Transverse colon (tissue), 4 donors: ENCODE results near the gene LAMTOR3. TPM values are rescaled to one million over a fixed set of nuclear protein-coding genes. Genes with fewer than 3 reads are reported as not detected.

Experiments used
- DNase-seq: peaks from one replicate; pipeline ENCODE4 v3.0.0-alpha.2; 2019
- H3K27ac ChIP-seq, 4 donors: fragments of 200-600 bp; sonication (generic); 2 replicates each; pipeline ENCODE4 v1.5.1; 2016 to 2018; ENCODE audit warnings: inconsistent platforms in 4 of 4
- H3K27me3 ChIP-seq: fragments of 200-600 bp; sonication (generic); 2 replicates; pipeline ENCODE4 v1.5.1; 2017; ENCODE audit warnings: inconsistent platforms
- H3K36me3 ChIP-seq, 4 donors: fragments of 200-600 bp; sonication (generic); 2 replicates each; pipeline ENCODE4 v1.5.1; 2017 to 2019; ENCODE audit warnings: inconsistent platforms in 4 of 4
- H3K4me1 ChIP-seq, 4 donors: fragments of 200-600 bp; sonication (generic); 2 replicates each; pipeline ENCODE4 v1.5.1; 2017 to 2020; ENCODE audit warnings: inconsistent platforms in 4 of 4
- H3K4me3 ChIP-seq, 4 donors: fragments of 200-600 bp; sonication (generic); 1 replicate in 1 of 4; 2 replicates in 3 of 4; pipeline versions ENCODE4 v1.5.1 to v1.6.1; 2017 to 2019; ENCODE audit warnings: inconsistent platforms in 4 of 4
- H3K9me3 ChIP-seq, 2 donors: fragments of 200-600 bp; sonication (generic); 2 replicates each; pipeline ENCODE4 v1.5.1; 2017 to 2019; ENCODE audit warnings: inconsistent platforms in 2 of 2
- EP300 ChIP-seq: sonication (generic); formaldehyde crosslinking; IDR thresholded peaks from one replicate; pipeline ENCODE4 v1.6.1; 2017; ENCODE audit warnings: antibody characterized with exemption, low read depth
- POLR2A ChIP-seq: fragments of 450-650 bp; IDR thresholded peaks from one replicate; pipeline ENCODE4 v1.6.1; 2016; ENCODE audit warnings: antibody characterized with exemption, mild to moderate bottlenecking, moderate library complexity
- POLR2AphosphoS5 ChIP-seq, 3 donors: sonication (generic); formaldehyde crosslinking; IDR thresholded peaks; one replicate each; pipeline ENCODE4 v1.6.1; 2016; ENCODE audit warnings: antibody characterized with exemption in 3 of 3
- WGBS, 2 donors: methylation state at CpG; one replicate each; pipeline ENCODE4 v1.1.5; 2018; ENCODE audit warnings: low coverage in 1 of 2; 5-methylcytosine and 5-hydroxymethylcytosine counted together
- in situ Hi-C, 4 donors: fragments of 200-750 bp; cut with MboI; loops; one replicate each; pipeline versions ENCODE4 v1.15.0 to v1.15.1; 2017; ENCODE audit warnings: low sequenced_read_pairs in 3 of 4, low pct_ligation_motif_present in 1 of 4, low pct_unique_long_range_greater_than_20kb in 1 of 4
- intact Hi-C: fragments of 100-400 bp; cut with DNase I; formaldehyde crosslinking; loops from one replicate; pipeline ENCODE4 v1.15.1; 2023; ENCODE audit warnings: low total_unique reads
- total RNA-seq, 4 donors: library from RNA; depleted of rRNA; stranded (reverse); fragments of >200 nt; gene quantifications; one replicate each; pipeline ENCODE4 v1.1.0, GENCODE V29; 2016
- TF ChIP-seq, protein P1 (sequence below), 5 experiments: fragments of 200-600 bp in 3 of 5; fragments of 450-650 bp in 2 of 5; sonication (generic) in 3 of 5; IDR thresholded peaks; 1 replicate in 2 of 5; 2 replicates in 3 of 5; pipeline ENCODE4 v1.5.1; 2016 to 2017; ENCODE audit warnings: antibody characterized with exemption in 5 of 5, inconsistent platforms in 3 of 5, mild to moderate bottlenecking in 2 of 5, moderate library complexity in 1 of 5

Gene LAMTOR3
- total RNA-seq, 4 donors from 2014 or later = 1.00 to 60.3 (median 32.0) TPM

DNA sequence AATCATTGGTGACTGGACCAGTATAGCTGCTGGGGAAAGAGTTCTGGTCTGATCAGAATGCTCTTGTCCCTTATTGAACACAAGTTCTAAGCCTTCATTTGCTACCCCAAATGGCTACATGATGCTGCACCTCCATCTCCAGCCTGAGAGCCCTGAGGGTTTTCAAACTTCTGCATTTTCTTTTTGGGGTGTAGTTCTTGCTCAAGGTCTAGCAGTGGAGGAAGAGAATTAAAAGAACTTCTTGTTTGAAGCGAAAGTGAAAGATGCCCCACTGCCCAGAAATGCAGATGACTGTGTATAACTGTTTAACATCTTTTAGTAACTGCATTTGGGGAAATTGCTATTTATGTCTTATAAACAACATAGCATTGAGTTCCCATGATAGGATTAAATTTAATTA is 38.5 kb downstream of the LAMTOR3 start:
- in situ Hi-C loops = no loop called here
- Histone ChIP-seq H3K9me3 (no peaks in the 10 kb centered on the region), H3K4me1 (no peaks in the 10 kb centered on the region), H3K27me3 (no peaks in the 10 kb centered on the region), H3K4me3 (no peak overlapping the region), H3K36me3 (no peaks in the 10 kb centered on the region), H3K27ac (peak overlapping the region in 1 of 4 donors; percentile 42)
- no peak for DNase-seq
- TF ChIP-seq, protein P1, sequence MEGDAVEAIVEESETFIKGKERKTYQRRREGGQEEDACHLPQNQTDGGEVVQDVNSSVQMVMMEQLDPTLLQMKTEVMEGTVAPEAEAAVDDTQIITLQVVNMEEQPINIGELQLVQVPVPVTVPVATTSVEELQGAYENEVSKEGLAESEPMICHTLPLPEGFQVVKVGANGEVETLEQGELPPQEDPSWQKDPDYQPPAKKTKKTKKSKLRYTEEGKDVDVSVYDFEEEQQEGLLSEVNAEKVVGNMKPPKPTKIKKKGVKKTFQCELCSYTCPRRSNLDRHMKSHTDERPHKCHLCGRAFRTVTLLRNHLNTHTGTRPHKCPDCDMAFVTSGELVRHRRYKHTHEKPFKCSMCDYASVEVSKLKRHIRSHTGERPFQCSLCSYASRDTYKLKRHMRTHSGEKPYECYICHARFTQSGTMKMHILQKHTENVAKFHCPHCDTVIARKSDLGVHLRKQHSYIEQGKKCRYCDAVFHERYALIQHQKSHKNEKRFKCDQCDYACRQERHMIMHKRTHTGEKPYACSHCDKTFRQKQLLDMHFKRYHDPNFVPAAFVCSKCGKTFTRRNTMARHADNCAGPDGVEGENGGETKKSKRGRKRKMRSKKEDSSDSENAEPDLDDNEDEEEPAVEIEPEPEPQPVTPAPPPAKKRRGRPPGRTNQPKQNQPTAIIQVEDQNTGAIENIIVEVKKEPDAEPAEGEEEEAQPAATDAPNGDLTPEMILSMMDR (IDR thresholded peaks at IDR 0.05) = no peak
- TF ChIP-seq POLR2AphosphoS5 (IDR thresholded peaks at IDR 0.05) (no peak), EP300 (no peak), POLR2A (no peak)
- intact Hi-C loops = no loop called here
- 33 to 65% methylated on average over 1 of the region's 1 CpG for WGBS, 2 donors

GRCh38 chr4:99853999-99854398 is 40.2 kb downstream of the LAMTOR3 start:
- no peak for DNase-seq
- no peaks in the 10 kb centered on the region for H3K27me3 ChIP-seq
- intact Hi-C loops (no loop called here), in situ Hi-C loops (no loop called here)
- no peaks in the 10 kb centered on the region for H3K4me1 ChIP-seq
- no peak overlapping the region for H3K27ac ChIP-seq
- TF ChIP-seq, protein P1 (IDR thresholded peaks at IDR 0.05) = no peak
- TF ChIP-seq POLR2A (no peak), POLR2AphosphoS5 (IDR thresholded peaks at IDR 0.05) (no peak), EP300 (no peak)
- WGBS, 2 donors = 49 to 56% methylated on average over 1 of the region's 1 CpG
- no peak overlapping the region for H3K4me3 ChIP-seq
- no peaks in the 10 kb centered on the region for H3K9me3 ChIP-seq
- H3K36me3 ChIP-seq = no peaks in the 10 kb centered on the region

DNA sequence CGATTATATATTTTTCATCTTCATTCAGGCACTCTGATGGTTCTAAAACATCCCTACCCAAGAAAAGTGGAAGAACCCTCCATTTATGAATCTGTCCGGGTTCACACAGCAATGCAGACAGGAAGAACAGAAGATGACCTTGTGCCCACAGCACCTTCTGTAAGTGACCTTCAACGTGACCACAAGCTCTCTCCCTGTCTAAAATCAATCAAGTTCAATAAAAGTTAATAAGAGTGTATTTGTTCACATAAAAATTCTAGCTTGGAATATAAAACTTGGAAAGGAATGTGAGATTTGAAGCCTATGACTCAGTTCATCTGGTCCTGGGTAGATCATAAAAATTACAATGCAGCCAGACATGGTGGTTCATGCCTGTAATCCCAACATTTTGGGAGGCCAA is 41.0 kb downstream of the LAMTOR3 start:
- intact Hi-C loops = no loop called here
- in situ Hi-C loops = no loop called here
- Histone ChIP-seq H3K4me1 (no peaks in the 10 kb centered on the region), H3K36me3 (no peaks in the 10 kb centered on the region), H3K27me3 (no peaks in the 10 kb centered on the region), H3K9me3 (no peaks in the 10 kb centered on the region), H3K4me3 (no peak overlapping the region), H3K27ac (no peak overlapping the region)
- DNase-seq = no peak
- WGBS, 2 donors = 85 to 88% methylated on average over 2 to 3 of the region's 3 CpGs
- TF ChIP-seq POLR2A (no peak), POLR2AphosphoS5 (IDR thresholded peaks at IDR 0.05) (no peak), EP300 (no peak)
- TF ChIP-seq, protein P1 (IDR thresholded peaks at IDR 0.05) = no peak

DNA sequence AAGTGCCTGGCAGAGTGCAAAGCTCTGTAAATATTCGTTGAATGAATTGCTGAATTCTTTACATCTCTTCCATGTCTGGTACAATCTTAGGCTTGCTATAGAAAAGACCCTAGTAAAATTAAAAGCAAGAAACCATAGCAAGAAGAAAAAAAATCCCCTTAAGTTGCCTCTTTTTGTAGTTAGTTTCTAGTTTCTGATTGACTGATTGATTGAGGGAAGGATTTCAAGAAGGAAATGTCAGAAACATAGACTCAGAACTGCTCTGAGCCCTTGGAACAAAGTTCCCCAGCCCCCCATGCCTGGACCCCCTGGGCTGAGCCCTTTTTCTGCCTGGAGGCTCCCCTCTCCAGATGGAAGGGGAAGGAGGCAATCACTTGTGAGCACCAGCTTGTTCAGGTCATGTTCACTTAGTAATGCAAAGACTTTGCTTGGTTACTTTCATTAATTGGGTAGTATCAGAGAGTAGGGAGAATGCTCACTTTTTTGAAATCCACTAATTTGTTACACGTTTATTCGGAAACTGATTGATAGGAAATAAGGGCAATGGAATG is 42.0 kb downstream of the LAMTOR3 start:
- no peaks in the 10 kb centered on the region for H3K9me3 ChIP-seq
- 81 to 82% methylated on average over 3 of the region's 3 CpGs for WGBS, 2 donors
- TF ChIP-seq POLR2A (no peak), POLR2AphosphoS5 (IDR thresholded peaks at IDR 0.05) (no peak), EP300 (no peak)
- TF ChIP-seq, protein P1 (IDR thresholded peaks at IDR 0.05) = no peak
- H3K4me1 ChIP-seq = no peaks in the 10 kb centered on the region
- no peak overlapping the region for H3K27ac ChIP-seq
- intact Hi-C loops (no loop called here), in situ Hi-C loops (no loop called here)
- DNase-seq = no peak
- no peaks in the 10 kb centered on the region for H3K36me3 ChIP-seq
- H3K27me3 ChIP-seq = no peaks in the 10 kb centered on the region
- no peak overlapping the region for H3K4me3 ChIP-seq
